ENCODE data around the gene ITPK1.

The ITPK1 gene

GRCh38 chr14:92902191-92902590 is 213.5 kb downstream of the ITPK1 start:
- no peak for FAIRE-seq
- no peak for TF ChIP-seq POLR2A (IDR thresholded peaks at IDR 0.05; ENCODE audit: low read depth, low read length)
- no peak for DNase-seq (ENCODE audit: insufficient read length, low spot score)

- no peak for TF ChIP-seq POLR2A (IDR thresholded peaks at IDR 0.05; ENCODE audit: low read depth, low read length)
- no peak for DNase-seq (ENCODE audit: insufficient read length, low spot score)
- no peak for FAIRE-seq
Observed at GRCh38 chr14:92900660-92901059, 215.1 kb downstream of the ITPK1 start.

- FAIRE-seq: no peak
- TF ChIP-seq POLR2A (IDR thresholded peaks at IDR 0.05; ENCODE audit: low read depth, low read length): no peak
- DNase-seq (ENCODE audit: insufficient read length, low spot score): no peak
Observed at GRCh38 chr14:92898566-92899131, 217.1 kb downstream of the ITPK1 start.

- DNase-seq (ENCODE audit: insufficient read length, low spot score): no peak
- no peak for FAIRE-seq
- no peak for TF ChIP-seq POLR2A (IDR thresholded peaks at IDR 0.05; ENCODE audit: low read depth, low read length)
Observed at GRCh38 chr14:92897922-92898565, 217.7 kb downstream of the ITPK1 start.

GRCh38 chr14:92895352-92895878 is 220.3 kb downstream of the ITPK1 start:
- no peak for TF ChIP-seq POLR2A (IDR thresholded peaks at IDR 0.05; ENCODE audit: low read depth, low read length)
- FAIRE-seq (no peak), DNase-seq (ENCODE audit: insufficient read length, low spot score) (no peak)

- TF ChIP-seq POLR2A (IDR thresholded peaks at IDR 0.05; ENCODE audit: low read depth, low read length): no peak
- FAIRE-seq (no peak), DNase-seq (ENCODE audit: insufficient read length, low spot score) (no peak)
Observed at GRCh38 chr14:92892589-92892988, 223.1 kb downstream of the ITPK1 start.

- no peak for FAIRE-seq
- TF ChIP-seq POLR2A (IDR thresholded peaks at IDR 0.05; ENCODE audit: low read depth, low read length): no peak
Observed at GRCh38 chr14:92890830-92891588, 224.7 kb downstream of the ITPK1 start.

GRCh38 chr14:92888896-92889295 is 226.8 kb downstream of the ITPK1 start:
- FAIRE-seq: no peak
- TF ChIP-seq POLR2A (IDR thresholded peaks at IDR 0.05; ENCODE audit: low read depth, low read length): no peak
- DNase-seq (ENCODE audit: insufficient read length, low spot score): no peak

More at GRCh38 chr14:92890830-92891588, 224.7 kb downstream of the ITPK1 start:
- DNase-seq (ENCODE audit: insufficient read length, low spot score): no peak

GRCh38 chr14:92887157-92887556 is 228.6 kb downstream of the ITPK1 start:
- FAIRE-seq (no peak), DNase-seq (ENCODE audit: insufficient read length, low spot score) (no peak)
- no peak for TF ChIP-seq POLR2A (IDR thresholded peaks at IDR 0.05; ENCODE audit: low read depth, low read length)

Data from H54 (cell line).